GM18502 (cell line): ENCODE measurements around the gene FRMD4A.
"Not testable (repeated sequence)": the region's sequence is repeated elsewhere in the genome, so short reads cannot be mapped to it uniquely, and the experiment has no call there.

Source experiments
- ATAC-seq: cut with Tn5 transposase; IDR thresholded peaks from one replicate; pipeline ENCODE4 v1.9.1; 2021; ENCODE audit warnings: mild to moderate bottlenecking; ENCODE audit not compliant: unreplicated experiment, poor library complexity

The FRMD4A gene

GRCh38 chr10:14071956-14072355, 258.8 kb downstream of the FRMD4A start:
- no peak for ATAC-seq

GRCh38 chr10:14068601-14069250, 262.0 kb downstream of the FRMD4A start:
- no peak for ATAC-seq

GRCh38 chr10:14067638-14068037, 263.1 kb downstream of the FRMD4A start:
- not testable (repeated sequence) for ATAC-seq

GRCh38 chr10:14066106-14066505, 264.6 kb downstream of the FRMD4A start:
- ATAC-seq = no peak

- no peak for ATAC-seq
These were observed 267.0 kb downstream of the FRMD4A start for GRCh38 chr10:14063531-14064285.

GRCh38 chr10:14062528-14063260, 268.0 kb downstream of the FRMD4A start:
- no peak for ATAC-seq

GRCh38 chr10:14060320-14061070, 270.2 kb downstream of the FRMD4A start:
- ATAC-seq = no peak

- ATAC-seq = no peak
These were observed 274.0 kb downstream of the FRMD4A start for GRCh38 chr10:14056610-14057332.

GRCh38 chr10:14052931-14053330, 277.8 kb downstream of the FRMD4A start:
- no peak for ATAC-seq

GRCh38 chr10:14050598-14050997, 280.1 kb downstream of the FRMD4A start:
- ATAC-seq = no peak

- ATAC-seq = no peak
These were observed 281.7 kb downstream of the FRMD4A start for GRCh38 chr10:14048930-14049613.

GRCh38 chr10:14047431-14047830, 283.3 kb downstream of the FRMD4A start:
- ATAC-seq = no peak

GRCh38 chr10:14042051-14042450, 288.7 kb downstream of the FRMD4A start:
- ATAC-seq = not testable (repeated sequence)

- no peak for ATAC-seq
These were observed 289.7 kb downstream of the FRMD4A start for GRCh38 chr10:14040787-14041631.

GRCh38 chr10:14039968-14040668, 290.6 kb downstream of the FRMD4A start:
- no peak for ATAC-seq

GRCh38 chr10:14036233-14036632, 294.5 kb downstream of the FRMD4A start:
- ATAC-seq = no peak

GRCh38 chr10:14035506-14035905, 295.2 kb downstream of the FRMD4A start:
- ATAC-seq = no peak
